K562 (cell line): ENCODE measurements around the gene KCTD12.

Source experiments
- RFX5 ChIP-seq: IDR thresholded peaks from 2 replicates; pipeline ENCODE4 v1.6.1; 2011; ENCODE audit warnings: low read depth, mild to moderate bottlenecking, improper control_type of control experiment, low read length
- ZNF121 ChIP-seq: sonication (generic); formaldehyde crosslinking; conservative IDR thresholded peaks from 2 replicates; pipeline ENCODE4 v1.8.0; 2022; ENCODE audit warnings: missing genetic modification reagents
- TF ChIP-seq, protein P1 (sequence below): fragments of 450-650 bp; IDR thresholded peaks from 2 replicates; pipeline ENCODE4 v1.6.1; 2018; ENCODE audit warnings: mild to moderate bottlenecking, low read depth; ENCODE audit not compliant: partially characterized antibody

DNA sequence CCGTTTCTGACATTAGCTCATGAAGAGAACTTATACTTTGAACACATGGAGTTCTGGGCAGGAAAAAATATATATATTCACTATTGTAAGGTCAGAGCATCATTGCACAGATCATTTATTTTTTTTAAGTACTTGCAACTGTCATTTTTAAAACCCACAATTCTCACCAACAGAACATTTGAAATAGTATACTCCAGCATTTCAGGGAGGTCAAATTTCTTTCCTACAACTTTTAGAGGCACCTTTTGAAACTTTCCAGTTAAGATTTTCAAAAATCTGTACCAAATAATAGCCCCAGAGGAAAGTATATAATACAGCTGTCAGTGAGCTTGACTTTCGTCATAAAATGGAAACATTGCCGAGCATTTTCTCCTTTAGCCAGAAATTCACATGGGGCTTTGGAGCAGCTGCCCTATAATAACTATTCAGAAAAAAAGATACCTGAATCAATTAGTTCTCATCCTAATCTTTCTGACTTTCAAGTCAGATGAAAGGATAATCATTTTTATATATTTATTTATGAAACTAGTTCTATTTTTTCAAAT lies 10.9 kb downstream of the KCTD12 start:
- no peak for TF ChIP-seq RFX5
- TF ChIP-seq, protein P1, sequence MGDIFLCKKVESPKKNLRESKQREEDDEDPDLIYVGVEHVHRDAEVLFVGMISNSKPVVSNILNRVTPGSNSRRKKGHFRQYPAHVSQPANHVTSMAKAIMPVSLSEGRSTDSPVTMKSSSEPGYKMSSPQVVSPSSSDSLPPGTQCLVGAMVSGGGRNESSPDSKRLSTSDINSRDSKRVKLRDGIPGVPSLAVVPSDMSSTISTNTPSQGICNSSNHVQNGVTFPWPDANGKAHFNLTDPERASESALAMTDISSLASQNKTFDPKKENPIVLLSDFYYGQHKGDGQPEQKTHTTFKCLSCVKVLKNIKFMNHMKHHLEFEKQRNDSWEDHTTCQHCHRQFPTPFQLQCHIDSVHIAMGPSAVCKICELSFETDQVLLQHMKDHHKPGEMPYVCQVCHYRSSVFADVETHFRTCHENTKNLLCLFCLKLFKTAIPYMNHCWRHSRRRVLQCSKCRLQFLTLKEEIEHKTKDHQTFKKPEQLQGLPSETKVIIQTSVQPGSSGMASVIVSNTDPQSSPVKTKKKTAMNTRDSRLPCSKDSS, result no peak
- TF ChIP-seq ZNF121 (CRISPR knock-in tag), result no peak
